NCI-H2081 (cell line): Measurements from ENCODE around the gene TOP1.

Experiments
- DNase-seq, 2 experiments: peaks; one replicate each; lab custom pipeline; 2025; lab: John Stamatoyannopoulos, UW

Gene TOP1

GRCh38 chr20:41145821-41146620, 117.4 kb downstream of the TOP1 start:
- peak in 1 of 2 experiments; percentile 6 for DNase-seq

GRCh38 chr20:41147767-41148191, 119.2 kb downstream of the TOP1 start:
- no peak for DNase-seq

- DNase-seq: no peak
These were observed 120.3 kb downstream of the TOP1 start for GRCh38 chr20:41148942-41149341.

- DNase-seq: no peak
These were observed 122.0 kb downstream of the TOP1 start for GRCh38 chr20:41150664-41151063.

- DNase-seq: no peak
These were observed 122.7 kb downstream of the TOP1 start for GRCh38 chr20:41151134-41151869.

- DNase-seq: no peak
These were observed 123.6 kb downstream of the TOP1 start for GRCh38 chr20:41152108-41152757.

- DNase-seq: no peak
These were observed 126.0 kb downstream of the TOP1 start for GRCh38 chr20:41154436-41155176.

GRCh38 chr20:41155261-41155660, 126.6 kb downstream of the TOP1 start:
- no peak for DNase-seq

GRCh38 chr20:41158082-41158625, 129.5 kb downstream of the TOP1 start:
- no peak for DNase-seq

GRCh38 chr20:41159547-41159946, 130.9 kb downstream of the TOP1 start:
- DNase-seq: no peak

- no peak for DNase-seq
These were observed 132.1 kb downstream of the TOP1 start for GRCh38 chr20:41160686-41161085.

GRCh38 chr20:41161886-41162285, 133.3 kb downstream of the TOP1 start:
- DNase-seq: no peak

GRCh38 chr20:41162396-41162795, 133.8 kb downstream of the TOP1 start:
- no peak for DNase-seq

GRCh38 chr20:41163821-41164220, 135.2 kb downstream of the TOP1 start:
- DNase-seq: no peak

GRCh38 chr20:41165001-41165882, 136.6 kb downstream of the TOP1 start:
- no peak for DNase-seq

- DNase-seq: no peak
These were observed 137.8 kb downstream of the TOP1 start for GRCh38 chr20:41166201-41167117.

GRCh38 chr20:41167118-41167470, 138.5 kb downstream of the TOP1 start:
- no peak for DNase-seq

GRCh38 chr20:41167481-41168253, 139.0 kb downstream of the TOP1 start:
- DNase-seq: no peak
